Activated CD8-positive, alpha-beta T cell treated with anti-CD3 and anti-CD28 coated beads, Interleukin-2, amount 10 ng/mL, durations not matched to agents 7 days and 5 days (primary cell): Measurements from ENCODE around the gene MEGF6. TPM values are rescaled to one million over a fixed set of nuclear protein-coding genes. Genes with fewer than 3 reads are reported as not detected.

Source experiments
- ATAC-seq: fragments of 150-1000 bp; cut with Tn5 transposase; one replicate; pipeline ENCODE4 v1.10.0; 2021; ENCODE audit warnings: moderate library complexity
- CTCF ChIA-PET: fragments of 350-600 bp; sonication (Branson Sonifier 250); formaldehyde crosslinking; loops from one replicate; lab custom pipeline; 2021; ENCODE audit warnings: antibody characterized with exemption; lab: Charles Lee
- POLR2A ChIA-PET: fragments of 350-600 bp; sonication (Branson Sonifier 250); formaldehyde crosslinking; loops from one replicate; lab custom pipeline; 2021; ENCODE audit warnings: antibody characterized with exemption; lab: Charles Lee
- DNase-seq: peaks from one replicate; pipeline ENCODE4 v3.0.0-alpha.2; 2020
- H3K27ac Mint-ChIP-seq: one replicate; pipeline ENCODE4 v1.8.0; 2021; ENCODE audit warnings: mild to moderate bottlenecking, mixed read lengths
- H3K27me3 Mint-ChIP-seq: one replicate; pipeline ENCODE4 v1.8.0; 2021; ENCODE audit warnings: low read depth, mixed read lengths
- H3K36me3 Mint-ChIP-seq: one replicate; pipeline ENCODE4 v1.8.0; 2021; ENCODE audit warnings: low read depth, mixed read lengths
- H3K4me1 Mint-ChIP-seq: one replicate; pipeline ENCODE4 v1.8.0; 2021; ENCODE audit warnings: low read depth, mixed read lengths
- H3K4me3 Mint-ChIP-seq: one replicate; pipeline ENCODE4 v1.8.0; 2021; ENCODE audit warnings: mild to moderate bottlenecking, mixed read lengths
- H3K9me3 Mint-ChIP-seq: one replicate; pipeline ENCODE4 v1.8.0; 2022; ENCODE audit warnings: mixed read lengths; ENCODE audit not compliant: insufficient read depth
- total RNA-seq, 2 experiments: library from RNA; stranded (reverse); gene quantifications; one replicate each; pipeline ENCODE4 v1.2.3, GENCODE V29; 2021

The MEGF6 gene
- total RNA-seq, 2 experiments from 2014 or later = 7.1 to 8.3 TPM

DNA sequence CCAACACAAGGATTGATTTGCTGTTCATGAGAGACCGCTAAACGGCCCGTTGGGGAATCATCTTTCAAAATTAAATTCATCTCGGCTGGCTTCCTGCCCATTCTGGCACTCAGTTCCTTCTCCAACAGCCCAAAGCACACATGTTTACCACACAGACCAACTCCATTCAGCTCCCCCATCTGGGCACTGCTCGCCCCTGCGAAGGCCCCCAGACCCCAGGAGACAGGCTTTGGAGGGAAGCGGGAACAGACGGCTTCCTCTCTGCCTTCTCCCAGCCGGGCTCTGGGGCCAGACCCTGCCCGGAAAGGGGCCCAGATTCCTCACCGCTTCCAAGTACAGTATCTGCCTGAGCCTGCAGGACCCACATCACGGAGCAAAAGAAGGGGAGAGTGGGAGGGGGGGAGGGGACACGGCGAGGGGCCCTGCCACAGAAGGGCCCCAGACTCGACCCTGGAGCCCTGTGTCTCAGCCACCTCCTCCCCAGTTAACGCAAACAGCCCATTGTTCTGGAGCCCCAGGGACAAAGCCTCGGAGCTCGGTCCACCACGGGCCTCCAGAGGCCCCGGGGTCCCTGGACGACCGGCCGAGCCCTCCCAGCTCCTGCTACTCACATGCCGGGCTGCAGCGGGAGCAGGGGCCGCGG, 660 bp downstream of the MEGF6 start:
- ChIA-PET POLR2A (interaction anchor here (0.6 kb wide), 1 partner anchor 36 kb away, joined by 3 read pairs; no protein-coding TSS in a partner anchor), CTCF (no interaction called here)
- Mint-ChIP-seq H3K27ac (no peak overlapping the region), H3K4me1 (peaks cover 2% of the 10 kb centered on the region), H3K27me3 (peaks cover 27% of the 10 kb centered on the region), H3K9me3 (no peaks in the 10 kb centered on the region), H3K36me3 (no peaks in the 10 kb centered on the region), H3K4me3 (no peak overlapping the region)
- ATAC-seq (no peak), DNase-seq (no peak)

- DNase-seq (no peak), ATAC-seq (no peak)
- Mint-ChIP-seq H3K4me3 (no peak overlapping the region), H3K27me3 (peaks cover 27% of the 10 kb centered on the region), H3K36me3 (no peaks in the 10 kb centered on the region), H3K27ac (no peak overlapping the region), H3K4me1 (peaks cover 2% of the 10 kb centered on the region), H3K9me3 (no peaks in the 10 kb centered on the region)
- POLR2A ChIA-PET = interaction anchor here (0.6 kb wide), 1 partner anchor 37 kb away, joined by 3 read pairs; no protein-coding TSS in a partner anchor
- CTCF ChIA-PET = interaction anchor here (2.3 kb wide), 1 partner anchor 9 kb away, joined by 9 read pairs; no protein-coding TSS in a partner anchor
Observed at GRCh38 chr1:3609769-3610526, 1.4 kb downstream of the MEGF6 start.

- Mint-ChIP-seq H3K27me3 (peaks cover 26% of the 10 kb centered on the region), H3K4me3 (no peak overlapping the region), H3K9me3 (no peaks in the 10 kb centered on the region), H3K4me1 (peaks cover 2% of the 10 kb centered on the region), H3K27ac (no peak overlapping the region), H3K36me3 (no peaks in the 10 kb centered on the region)
- DNase-seq = no peak
- ATAC-seq = no peak
- ChIA-PET CTCF (interaction anchor here (2.3 kb wide), 1 partner anchor 10 kb away, joined by 9 read pairs; no protein-coding TSS in a partner anchor), POLR2A (no interaction called here)
Observed at GRCh38 chr1:3609016-3609768, 2.1 kb downstream of the MEGF6 start.

- Mint-ChIP-seq H3K4me1 (peaks cover 2% of the 10 kb centered on the region), H3K27me3 (peaks cover 17% of the 10 kb centered on the region), H3K9me3 (no peaks in the 10 kb centered on the region), H3K4me3 (no peak overlapping the region), H3K27ac (no peak overlapping the region), H3K36me3 (no peaks in the 10 kb centered on the region)
- ATAC-seq = no peak
- DNase-seq = no peak
- ChIA-PET POLR2A (no interaction called here), CTCF (interaction anchor here (2.3 kb wide), 1 partner anchor 11 kb away, joined by 9 read pairs; no protein-coding TSS in a partner anchor)
Observed at GRCh38 chr1:3608154-3608553, 3.2 kb downstream of the MEGF6 start.

DNA sequence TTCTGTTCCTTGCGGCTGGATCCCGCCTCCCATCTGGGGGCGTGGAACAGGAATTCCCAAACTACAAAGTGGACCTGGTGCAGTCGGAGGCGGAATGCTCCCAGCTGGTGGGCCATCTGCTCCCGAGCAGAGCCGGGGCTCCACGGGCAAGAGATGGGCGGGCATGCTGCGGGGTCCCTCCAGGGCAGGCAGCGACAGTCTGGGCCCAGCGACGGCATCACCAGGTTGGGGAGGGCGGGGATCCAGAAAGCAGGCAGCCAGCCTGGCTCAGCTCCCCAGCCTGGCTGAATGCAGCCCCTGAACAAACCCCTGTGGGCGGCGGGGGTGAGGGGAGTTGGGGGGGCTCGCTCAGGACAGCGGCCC, 3.6 kb downstream of the MEGF6 start:
- H3K4me1 Mint-ChIP-seq = peaks cover 2% of the 10 kb centered on the region
- no peak overlapping the region for H3K4me3 Mint-ChIP-seq
- peaks cover 14% of the 10 kb centered on the region for H3K27me3 Mint-ChIP-seq
- ChIA-PET POLR2A (no interaction called here), CTCF (interaction anchor here (2.3 kb wide), 1 partner anchor 12 kb away, joined by 9 read pairs; no protein-coding TSS in a partner anchor)
- no peak for ATAC-seq
- H3K36me3 Mint-ChIP-seq = no peaks in the 10 kb centered on the region
- no peak for DNase-seq
- H3K9me3 Mint-ChIP-seq = no peaks in the 10 kb centered on the region
- H3K27ac Mint-ChIP-seq = no peak overlapping the region

- peaks cover 2% of the 10 kb centered on the region for H3K4me1 Mint-ChIP-seq
- H3K9me3 Mint-ChIP-seq = no peaks in the 10 kb centered on the region
- POLR2A ChIA-PET = no interaction called here
Observed at GRCh38 chr1:3606779-3607702, 4.3 kb downstream of the MEGF6 start.

GRCh38 chr1:3604997-3605823, 6.1 kb downstream of the MEGF6 start:
- DNase-seq (no peak), ATAC-seq (no peak)
- CTCF ChIA-PET = interaction anchor here (1.1 to 1.4 kb wide), 2 partner anchors 10 to 14 kb away, joined by 3 to 6 read pairs; no protein-coding TSS in a partner anchor
- Mint-ChIP-seq H3K27me3 (no peaks in the 10 kb centered on the region), H3K4me1 (no peaks in the 10 kb centered on the region), H3K9me3 (no peaks in the 10 kb centered on the region), H3K4me3 (no peak overlapping the region), H3K27ac (no peak overlapping the region), H3K36me3 (no peaks in the 10 kb centered on the region)
- POLR2A ChIA-PET = no interaction called here

More at GRCh38 chr1:3606779-3607702, 4.3 kb downstream of the MEGF6 start:
- ATAC-seq = no peak
- no peak for DNase-seq
- Mint-ChIP-seq H3K36me3 (no peaks in the 10 kb centered on the region), H3K4me3 (no peak overlapping the region), H3K27ac (no peak overlapping the region), H3K27me3 (peaks cover 9% of the 10 kb centered on the region)
- CTCF ChIA-PET = no interaction called here

DNA sequence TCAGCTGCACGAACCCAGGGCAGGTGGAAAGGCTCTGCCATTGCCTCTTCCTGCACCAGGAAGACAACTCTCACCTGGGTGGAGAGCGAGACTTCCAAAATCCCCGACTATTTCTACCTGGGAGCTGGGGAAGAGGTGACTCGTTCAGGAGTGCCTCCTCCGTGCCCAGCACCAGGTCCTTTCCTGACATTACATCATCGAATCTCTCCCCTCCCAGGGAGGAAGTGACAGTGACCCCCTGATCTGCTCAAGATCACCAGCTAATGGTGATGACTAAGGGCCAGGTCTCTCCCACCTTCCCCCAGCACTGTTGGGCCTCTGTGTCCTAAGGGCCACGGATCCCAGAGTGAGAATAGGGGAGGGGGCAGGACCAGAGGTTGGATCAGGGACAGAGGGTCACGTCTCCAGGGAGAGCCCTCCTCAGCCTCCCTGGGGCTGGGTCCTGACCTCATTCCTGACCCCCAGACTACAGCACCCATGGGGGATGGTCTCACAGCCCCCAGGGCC, 6.8 kb downstream of the MEGF6 start:
- Mint-ChIP-seq H3K9me3 (no peaks in the 10 kb centered on the region), H3K27ac (no peak overlapping the region), H3K36me3 (no peaks in the 10 kb centered on the region), H3K27me3 (no peaks in the 10 kb centered on the region), H3K4me3 (no peak overlapping the region), H3K4me1 (no peaks in the 10 kb centered on the region)
- POLR2A ChIA-PET = no interaction called here
- CTCF ChIA-PET = interaction anchor here (1.1 to 1.4 kb wide), 2 partner anchors 11 to 14 kb away, joined by 3 to 6 read pairs; no protein-coding TSS in a partner anchor
- DNase-seq (no peak), ATAC-seq (no peak)

GRCh38 chr1:3603571-3604467, 7.5 kb downstream of the MEGF6 start:
- Mint-ChIP-seq H3K36me3 (no peaks in the 10 kb centered on the region), H3K4me1 (peaks cover 1% of the 10 kb centered on the region), H3K27me3 (no peaks in the 10 kb centered on the region), H3K27ac (no peak overlapping the region), H3K9me3 (no peaks in the 10 kb centered on the region), H3K4me3 (no peak overlapping the region)
- no peak for DNase-seq
- POLR2A ChIA-PET = no interaction called here
- ATAC-seq = no peak
- CTCF ChIA-PET = interaction anchor here (1.1 to 1.4 kb wide), 2 partner anchors 12 to 15 kb away, joined by 3 to 6 read pairs; no protein-coding TSS in a partner anchor
